ENCODE results near the gene DERA. TPM values are rescaled to one million over a fixed set of nuclear protein-coding genes. Genes with fewer than 3 reads are reported as not detected.

DERA gene
- total and polyA plus RNA-seq, 8 donors = 10.5 to 22.4 (median 16.3) TPM

- 75 to 80% methylated on average over 5 of the region's 5 CpGs for WGBS, 2 donors
- TF ChIP-seq CTCF (IDR thresholded peaks at IDR 0.05) = no peak
- DNase-seq (no peak), FAIRE-seq (no peak), ATAC-seq (no peak)
- Histone ChIP-seq H3K4me3 (no peak overlapping the region), H3K36me3 (no peaks in the 10 kb centered on the region), H3K27me3 (no peaks in the 10 kb centered on the region), H3K4me1 (no peaks in the 10 kb centered on the region), H3K27ac (no peak overlapping the region), H3K9me3 (no peaks in the 10 kb centered on the region)
- intact Hi-C loops (cut with DNase I) = no loop called here
Measured at GRCh38 chr12:16034136-16034817, 123.1 kb downstream of the DERA start.

GRCh38 chr12:16036073-16036472 is 124.9 kb downstream of the DERA start:
- no peaks in the 10 kb centered on the region for H3K4me1 ChIP-seq
- no peak for ATAC-seq
- DNase-seq = no peak

GRCh38 chr12:16037533-16037932 is 126.4 kb downstream of the DERA start:
- intact Hi-C loops (cut with DNase I) = no loop called here
- FAIRE-seq = no peak
- no peak for ATAC-seq

More at GRCh38 chr12:16036073-16036472, 124.9 kb downstream of the DERA start:
- Histone ChIP-seq H3K27ac (no peak overlapping the region), H3K9me3 (no peaks in the 10 kb centered on the region), H3K36me3 (no peaks in the 10 kb centered on the region), H3K27me3 (no peaks in the 10 kb centered on the region), H3K4me3 (no peak overlapping the region)
- intact Hi-C loops (cut with DNase I) = no loop called here
- no peak for TF ChIP-seq CTCF (IDR thresholded peaks at IDR 0.05)
- 95 to 97% methylated on average over 3 of the region's 3 CpGs for WGBS, 2 donors
- FAIRE-seq = no peak

GRCh38 chr12:16043480-16043879 is 132.3 kb downstream of the DERA start:
- intact Hi-C loops (cut with DNase I) = no loop called here
- Histone ChIP-seq H3K9me3 (no peaks in the 10 kb centered on the region), H3K27me3 (no peaks in the 10 kb centered on the region), H3K4me3 (no peak overlapping the region), H3K4me1 (no peaks in the 10 kb centered on the region), H3K27ac (no peak overlapping the region), H3K36me3 (no peaks in the 10 kb centered on the region)
- ATAC-seq (no peak), DNase-seq (no peak), FAIRE-seq (no peak)
- WGBS, 2 donors = 94 to 100% methylated on average over 1 of the region's 1 CpG
- no peak for TF ChIP-seq CTCF (IDR thresholded peaks at IDR 0.05)

More at GRCh38 chr12:16037533-16037932, 126.4 kb downstream of the DERA start:
- no peak overlapping the region for H3K4me3 ChIP-seq
- TF ChIP-seq CTCF (IDR thresholded peaks at IDR 0.05) = no peak
- H3K9me3 ChIP-seq = no peaks in the 10 kb centered on the region
- no peak for DNase-seq
- WGBS, 2 donors = 83 to 89% methylated on average over 6 of the region's 6 CpGs
- H3K36me3 ChIP-seq = no peaks in the 10 kb centered on the region
- no peaks in the 10 kb centered on the region for H3K27me3 ChIP-seq
- no peaks in the 10 kb centered on the region for H3K4me1 ChIP-seq
- H3K27ac ChIP-seq = no peak overlapping the region

GRCh38 chr12:16046266-16046665 is 135.1 kb downstream of the DERA start:
- no peak for DNase-seq
- no peak for ATAC-seq
- H3K4me1 ChIP-seq = no peaks in the 10 kb centered on the region
- H3K27me3 ChIP-seq = no peaks in the 10 kb centered on the region
- intact Hi-C loops (cut with DNase I) = no loop called here
- no peaks in the 10 kb centered on the region for H3K9me3 ChIP-seq
- H3K4me3 ChIP-seq = no peak overlapping the region
- TF ChIP-seq CTCF (IDR thresholded peaks at IDR 0.05) = no peak
- H3K27ac ChIP-seq = no peak overlapping the region
- no peaks in the 10 kb centered on the region for H3K36me3 ChIP-seq
- peak; percentile 20 for FAIRE-seq
- WGBS, 2 donors = 35 to 39% methylated on average over 1 of the region's 1 CpG

All from pancreas (tissue), 10 donors.